ENCODE results near the gene TMEM167B.
A peak's percentile ranks its signal among the peaks of the same experiment; 100 is the strongest.

Gene TMEM167B

GRCh38 chr1:109104364-109105151 is 14.0 kb downstream of the TMEM167B start:
- DNase-seq (ENCODE audit: low read depth): no peak
- H3K4me3 ChIP-seq (ENCODE audit: low read depth, low read length): no peak overlapping the region
- TF ChIP-seq CTCF (IDR thresholded peaks at IDR 0.05; ENCODE audit: low read depth, low read length, missing control alignments): no peak

DNA sequence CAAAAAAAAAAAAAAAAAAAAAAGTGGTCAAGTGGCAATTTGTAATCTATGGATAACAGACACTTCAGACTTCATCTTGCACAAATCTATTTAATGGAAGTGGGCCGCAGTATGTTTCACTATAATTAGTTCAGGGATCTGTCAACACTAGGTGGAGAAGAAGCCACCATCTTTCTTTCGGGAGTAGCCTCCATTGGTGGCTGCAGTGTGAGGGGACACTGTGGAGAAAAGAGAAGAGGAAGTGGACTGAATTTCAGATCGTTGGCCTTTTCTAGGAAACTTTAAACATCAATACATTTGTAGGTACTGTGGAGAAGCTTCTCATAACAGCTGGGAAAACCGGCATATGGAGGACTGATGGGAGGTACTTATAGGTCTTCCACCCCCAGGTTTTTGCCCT is 15.3 kb downstream of the TMEM167B start:
- no peak for TF ChIP-seq CTCF (IDR thresholded peaks at IDR 0.05; ENCODE audit: low read depth, low read length, missing control alignments)
- no peak overlapping the region for H3K4me3 ChIP-seq (ENCODE audit: low read depth, low read length)
- DNase-seq (ENCODE audit: low read depth): no peak

- no peak for TF ChIP-seq CTCF (IDR thresholded peaks at IDR 0.05; ENCODE audit: low read depth, low read length, missing control alignments)
- no peak for DNase-seq (ENCODE audit: low read depth)
- H3K4me3 ChIP-seq (ENCODE audit: low read depth, low read length): no peak overlapping the region
Measured at GRCh38 chr1:109107785-109108184, 17.2 kb downstream of the TMEM167B start.

DNA sequence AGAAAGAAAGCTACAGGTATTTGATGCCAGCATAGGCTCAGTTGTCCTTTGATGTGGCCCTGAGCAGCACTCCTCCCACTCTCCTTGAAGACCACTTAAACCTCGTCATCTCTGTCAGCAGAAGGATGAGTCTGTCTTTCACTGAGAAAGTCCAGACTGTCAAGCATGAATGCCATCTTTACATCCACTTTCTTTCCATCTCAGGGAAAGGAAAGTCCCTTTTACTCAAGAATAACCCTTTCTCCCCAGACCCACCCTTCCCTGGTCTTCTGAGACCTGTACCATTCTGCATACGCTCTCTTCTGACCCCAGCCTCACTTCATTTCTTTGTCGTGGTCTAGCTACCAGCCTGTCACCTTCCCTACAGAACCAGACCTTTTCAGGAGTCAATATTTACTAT is 19.3 kb downstream of the TMEM167B start:
- no peak for TF ChIP-seq CTCF (IDR thresholded peaks at IDR 0.05; ENCODE audit: low read depth, low read length, missing control alignments)
- no peak for DNase-seq (ENCODE audit: low read depth)
- H3K4me3 ChIP-seq (ENCODE audit: low read depth, low read length): no peak overlapping the region

- no peak for DNase-seq (ENCODE audit: low read depth)
Measured at GRCh38 chr1:109111386-109112055, 21.0 kb downstream of the TMEM167B start.

DNA sequence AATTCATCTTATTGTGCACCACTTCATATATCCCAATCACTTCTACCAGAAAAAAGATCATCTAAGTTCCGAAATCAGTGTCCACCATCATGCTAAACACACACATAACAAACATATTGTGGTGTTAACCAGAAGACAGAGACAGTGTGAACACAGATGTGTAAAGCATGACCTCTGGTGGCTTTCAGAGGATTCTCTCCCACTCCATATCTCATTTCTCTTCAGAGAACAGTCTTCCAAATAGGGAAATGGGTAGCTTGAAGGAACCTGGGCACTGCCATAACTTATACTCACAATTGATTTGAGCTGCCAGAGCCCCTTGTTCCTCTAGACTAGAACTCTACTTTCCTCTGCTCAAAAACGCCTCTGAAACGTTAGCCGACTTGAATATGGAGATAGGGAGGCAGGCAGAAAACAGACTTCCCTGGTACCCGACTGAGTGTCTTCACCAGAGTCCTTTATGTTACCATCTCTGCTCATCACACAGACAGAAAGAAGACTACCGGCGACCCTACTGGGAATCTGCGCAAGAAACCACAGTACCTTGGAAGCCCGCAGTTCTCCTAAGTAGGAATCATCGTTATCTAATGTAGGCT is 21.6 kb downstream of the TMEM167B start:
- H3K4me3 ChIP-seq (ENCODE audit: low read depth, low read length): no peak overlapping the region
- peak; percentile 45 for TF ChIP-seq CTCF (IDR thresholded peaks at IDR 0.05; ENCODE audit: low read depth, low read length, missing control alignments)
- DNase-seq (ENCODE audit: low read depth): no peak

More at GRCh38 chr1:109111386-109112055, 21.0 kb downstream of the TMEM167B start:
- TF ChIP-seq CTCF (IDR thresholded peaks at IDR 0.05; ENCODE audit: low read depth, low read length, missing control alignments): no peak
- no peak overlapping the region for H3K4me3 ChIP-seq (ENCODE audit: low read depth, low read length)

All from GM12864 (cell line).